Body of pancreas (tissue), 4 donors: Measurements from ENCODE around the gene MRPL14.

Experiments
- POLR2A ChIP-seq, 3 donors: fragments of 450-650 bp; IDR thresholded peaks; one replicate each; pipeline ENCODE4 v1.6.1; 2016; ENCODE audit warnings: antibody characterized with exemption in 3 of 3, mild to moderate bottlenecking in 2 of 3
- TF ChIP-seq, protein P1 (sequence below), 7 experiments: fragments of 450-650 bp in 4 of 7; fragments of 200-600 bp in 3 of 7; sonication (generic) in 3 of 7; IDR thresholded peaks; one replicate each; pipeline ENCODE4 v1.5.1; 2016 to 2019; ENCODE audit warnings: antibody characterized with exemption in 7 of 7

DNA sequence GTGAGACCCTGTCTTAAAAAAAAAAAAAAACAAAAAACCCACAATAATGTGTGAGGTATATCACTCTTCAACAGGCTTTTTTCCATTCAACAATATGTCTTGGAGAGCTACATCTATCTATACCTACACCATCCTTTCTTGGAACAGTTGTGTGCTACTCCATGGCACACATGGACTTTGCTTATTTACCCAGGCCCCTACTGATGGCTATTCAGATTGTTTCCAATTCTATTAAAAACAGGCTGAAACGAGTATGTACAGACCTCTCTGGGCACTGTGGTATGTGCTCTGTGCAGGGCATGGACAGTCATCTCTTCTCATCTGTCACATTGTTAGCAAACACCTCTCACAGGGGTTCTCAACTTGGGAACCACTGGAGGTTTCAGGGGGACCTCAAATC, 28.1 kb downstream of the MRPL14 start:
- TF ChIP-seq, protein P1, sequence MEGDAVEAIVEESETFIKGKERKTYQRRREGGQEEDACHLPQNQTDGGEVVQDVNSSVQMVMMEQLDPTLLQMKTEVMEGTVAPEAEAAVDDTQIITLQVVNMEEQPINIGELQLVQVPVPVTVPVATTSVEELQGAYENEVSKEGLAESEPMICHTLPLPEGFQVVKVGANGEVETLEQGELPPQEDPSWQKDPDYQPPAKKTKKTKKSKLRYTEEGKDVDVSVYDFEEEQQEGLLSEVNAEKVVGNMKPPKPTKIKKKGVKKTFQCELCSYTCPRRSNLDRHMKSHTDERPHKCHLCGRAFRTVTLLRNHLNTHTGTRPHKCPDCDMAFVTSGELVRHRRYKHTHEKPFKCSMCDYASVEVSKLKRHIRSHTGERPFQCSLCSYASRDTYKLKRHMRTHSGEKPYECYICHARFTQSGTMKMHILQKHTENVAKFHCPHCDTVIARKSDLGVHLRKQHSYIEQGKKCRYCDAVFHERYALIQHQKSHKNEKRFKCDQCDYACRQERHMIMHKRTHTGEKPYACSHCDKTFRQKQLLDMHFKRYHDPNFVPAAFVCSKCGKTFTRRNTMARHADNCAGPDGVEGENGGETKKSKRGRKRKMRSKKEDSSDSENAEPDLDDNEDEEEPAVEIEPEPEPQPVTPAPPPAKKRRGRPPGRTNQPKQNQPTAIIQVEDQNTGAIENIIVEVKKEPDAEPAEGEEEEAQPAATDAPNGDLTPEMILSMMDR (IDR thresholded peaks at IDR 0.05), result no peak
- TF ChIP-seq POLR2A (IDR thresholded peaks at IDR 0.05), result no peak
